Neural progenitor cell (in vitro differentiated cells): Measurements from ENCODE around the gene STXBP3.

Experiments
- CTCF ChIP-seq: fragments of 200-600 bp; sonication (generic); IDR thresholded peaks from 2 replicates; pipeline ENCODE4 v1.5.1; 2017; ENCODE audit warnings: antibody characterized with exemption, mild to moderate bottlenecking
- EZH2 ChIP-seq: fragments of 200-600 bp; sonication (generic); IDR thresholded peaks from 2 replicates; pipeline ENCODE4 v1.6.1; 2017; ENCODE audit warnings: antibody characterized with exemption, mild to moderate bottlenecking, moderate library complexity
- EZH2phosphoT487 ChIP-seq: fragments of 200-600 bp; sonication (generic); IDR thresholded peaks from 2 replicates; pipeline ENCODE4 v1.6.1; 2017; ENCODE audit warnings: antibody characterized with exemption

- no peak for TF ChIP-seq CTCF
- no peak for TF ChIP-seq EZH2phosphoT487
- no peak for TF ChIP-seq EZH2
Measured at GRCh38 chr1:108856994-108857393, 110.5 kb downstream of the STXBP3 start, which contains the start of gene AKNAD1.
